H1 (cell line): ENCODE results near the gene TTC33. TPM values are rescaled to one million over a fixed set of nuclear protein-coding genes. Genes with fewer than 3 reads are reported as not detected.
A peak's percentile ranks its signal among the peaks of the same experiment; 100 is the strongest.

Experiments used
- CTCF ChIA-PET: fragments of 300-600 bp; sonication (Branson Sonifier 250); formaldehyde crosslinking; loops from one replicate; lab custom pipeline; 2021; ENCODE audit not compliant: partially characterized antibody; lab: Charles Lee
- POLR2A ChIA-PET: fragments of 300-600 bp; sonication (Branson Sonifier 250); formaldehyde crosslinking; loops from one replicate; lab custom pipeline; 2021; ENCODE audit warnings: inconsistent platforms; ENCODE audit not compliant: partially characterized antibody; lab: Charles Lee
- DNase-seq, 2 experiments: peaks; one replicate each; pipeline versions ENCODE4 v3.0.0 to v3.0.0-alpha.2; 2010 to 2022; ENCODE audit warnings: low spot score in 2 of 2, low read depth in 1 of 2, mixed read lengths in 1 of 2
- FAIRE-seq: peaks from 2 replicates; lab custom pipeline; 2011; peaks lifted over from hg19 to GRCh38; lab: Jason Lieb, UNC
- H2AFZ ChIP-seq: 2 replicates; pipeline ENCODE4 v1.8.1; 2012; ENCODE audit warnings: low read length, inconsistent platforms
- H2AK5ac ChIP-seq: 2 replicates; pipeline ENCODE4 v1.6.1; 2013; ENCODE audit warnings: low read depth, low read length
- H2BK120ac ChIP-seq: replicated peaks from 2 replicates; pipeline ENCODE3; 2013; ENCODE audit warnings: low read depth, low read length, inconsistent platforms
- H2BK12ac ChIP-seq: 2 replicates; pipeline ENCODE4 v1.6.1; 2013; ENCODE audit warnings: low read depth, low read length
- H2BK15ac ChIP-seq: 2 replicates; pipeline ENCODE4 v1.6.1; 2013; ENCODE audit warnings: low read length
- H2BK20ac ChIP-seq: 2 replicates; pipeline ENCODE4 v1.6.1; 2013; ENCODE audit warnings: low read length
- H2BK5ac ChIP-seq: 2 replicates; pipeline ENCODE4 v1.6.1; 2013; ENCODE audit warnings: low read depth, low read length
- H3K14ac ChIP-seq: 2 replicates; pipeline ENCODE4 v1.6.1; 2013; ENCODE audit warnings: inconsistent platforms; ENCODE audit not compliant: insufficient read length
- H3K18ac ChIP-seq: 2 replicates; pipeline ENCODE4 v1.6.1; 2013; ENCODE audit warnings: low read length; ENCODE audit errors: extremely low read depth
- H3K23ac ChIP-seq: 2 replicates; pipeline ENCODE4 v1.6.1; 2013; ENCODE audit warnings: inconsistent platforms; ENCODE audit not compliant: insufficient read length
- H3K23me2 ChIP-seq: 2 replicates; pipeline ENCODE4 v1.6.1; 2013; ENCODE audit warnings: low read depth, low read length
- H3K27ac ChIP-seq: 2 replicates; pipeline ENCODE4 v1.6.1; 2011; ENCODE audit warnings: low read depth, low read length, inconsistent platforms
- H3K27me3 ChIP-seq, 4 experiments: replicated peaks in 1 of 4; 1 replicate in 1 of 4; 2 replicates in 3 of 4; pipeline versions ENCODE4 v1.6.1 to v1.8.1; 2011 to 2013; ENCODE audit warnings: low read length in 3 of 4, mild to moderate bottlenecking in 3 of 4, inconsistent platforms in 2 of 4, mixed read lengths in 2 of 4, moderate library complexity in 1 of 4; ENCODE audit not compliant: control insufficient read depth in 3 of 4, insufficient read depth in 3 of 4; ENCODE audit errors: extremely low read depth in 1 of 4
- H3K36me3 ChIP-seq, 4 experiments: 2 replicates each; pipeline versions ENCODE4 v1.6.1 to v1.8.1; 2011 to 2013; ENCODE audit warnings: mild to moderate bottlenecking in 4 of 4, low read length in 3 of 4, moderate library complexity in 2 of 4, control low read depth in 1 of 4, inconsistent platforms in 1 of 4; ENCODE audit not compliant: insufficient read depth in 4 of 4, control insufficient read depth in 2 of 4
- H3K4ac ChIP-seq: replicated peaks from 2 replicates; pipeline ENCODE3; 2013; ENCODE audit warnings: low read length, low read depth, mixed read lengths, inconsistent platforms; ENCODE audit not compliant: insufficient read length
- H3K4me1 ChIP-seq, 4 experiments: replicated peaks in 1 of 4; 1 replicate in 1 of 4; 2 replicates in 3 of 4; pipeline versions ENCODE4 v1.6.1 to v1.8.1; 2011 to 2013; ENCODE audit warnings: low read length in 3 of 4, inconsistent platforms in 2 of 4, mixed read lengths in 1 of 4; ENCODE audit not compliant: insufficient read depth in 4 of 4, control insufficient read depth in 3 of 4
- H3K4me2 ChIP-seq, 2 experiments: 2 replicates each; pipeline versions ENCODE4 v1.6.1 to v1.8.1; 2011 to 2013; ENCODE audit warnings: low read depth in 2 of 2, low read length in 2 of 2, control low read depth in 1 of 2, inconsistent platforms in 1 of 2, mild to moderate bottlenecking in 1 of 2; ENCODE audit not compliant: insufficient read depth in 1 of 2
- H3K4me3 ChIP-seq, 4 experiments: fragments of 200-600, 300-600 bp in 1 of 4; sonication (generic), shearing (Covaris generic), sonication (Bioruptor Twin) in 1 of 4; 2 replicates each; pipeline versions ENCODE4 v1.5.1 to v1.8.1; 2011 to 2016; ENCODE audit warnings: low read length in 4 of 4, low read depth in 3 of 4, control low read depth in 2 of 4, inconsistent platforms in 2 of 4, mild to moderate bottlenecking in 2 of 4, mixed read lengths in 1 of 4, moderate library complexity in 1 of 4; ENCODE audit not compliant: insufficient read depth in 2 of 4; ENCODE audit errors: extremely low read depth in 1 of 4
- H3K56ac ChIP-seq: replicated peaks from 2 replicates; pipeline ENCODE3; 2013; ENCODE audit warnings: low read depth, mild to moderate bottlenecking, mixed read lengths, low read length, inconsistent platforms; ENCODE audit not compliant: insufficient read length
- H3K79me1 ChIP-seq: 2 replicates; pipeline ENCODE4 v1.6.1; 2013; ENCODE audit warnings: low read depth, low read length, control low read depth
- H3K79me2 ChIP-seq, 2 experiments: 2 replicates each; pipeline versions ENCODE4 v1.6.1 to v1.8.1; 2012 to 2013; ENCODE audit warnings: low read length in 2 of 2, mild to moderate bottlenecking in 2 of 2, inconsistent platforms in 1 of 2; ENCODE audit not compliant: insufficient read depth in 2 of 2, control insufficient read depth in 1 of 2
- H3K9ac ChIP-seq, 4 experiments: replicated peaks in 1 of 4; 1 replicate in 1 of 4; 2 replicates in 3 of 4; pipeline versions ENCODE4 v1.6.1 to v1.8.1; 2011 to 2013; ENCODE audit warnings: low read depth in 3 of 4, low read length in 3 of 4, control low read depth in 2 of 4, mild to moderate bottlenecking in 2 of 4, moderate library complexity in 2 of 4, inconsistent platforms in 1 of 4; ENCODE audit errors: extremely low read depth in 1 of 4
- H3K9me3 ChIP-seq, 2 experiments: 2 replicates each; pipeline versions ENCODE4 v1.6.1 to v1.8.1; 2012 to 2013; ENCODE audit warnings: mild to moderate bottlenecking in 2 of 2, moderate library complexity in 2 of 2, control low read depth in 1 of 2, inconsistent platforms in 1 of 2, low read depth in 1 of 2, low read length in 1 of 2, mixed read lengths in 1 of 2; ENCODE audit not compliant: insufficient read depth in 2 of 2
- H4K20me1 ChIP-seq, 2 experiments: replicated peaks in 1 of 2; 2 replicates each; pipeline versions ENCODE3 to v1.8.1; 2011 to 2013; ENCODE audit warnings: inconsistent platforms in 2 of 2, low read length in 2 of 2, mild to moderate bottlenecking in 1 of 2; ENCODE audit not compliant: insufficient read depth in 2 of 2, control insufficient read depth in 1 of 2
- H4K5ac ChIP-seq: 2 replicates; pipeline ENCODE4 v1.6.1; 2013; ENCODE audit warnings: low read length, low read depth, mixed read lengths, inconsistent platforms; ENCODE audit not compliant: insufficient read length
- H4K8ac ChIP-seq: 2 replicates; pipeline ENCODE4 v1.8.0; 2013; ENCODE audit warnings: mild to moderate bottlenecking, moderate library complexity, low read length, inconsistent platforms; ENCODE audit not compliant: insufficient read depth; ENCODE audit errors: extremely low read depth
- H4K91ac ChIP-seq: replicated peaks from 2 replicates; pipeline ENCODE3; 2013; ENCODE audit warnings: low read length, mixed read lengths, inconsistent platforms; ENCODE audit not compliant: insufficient read length
- BCL11A ChIP-seq, 2 experiments: IDR thresholded peaks; one replicate each; pipeline ENCODE4 v1.6.1; 2011; ENCODE audit warnings: low read depth in 2 of 2, low read length in 2 of 2, mild to moderate bottlenecking in 2 of 2
- CREB1 ChIP-seq: IDR thresholded peaks from 2 replicates; pipeline ENCODE4 v1.6.1; 2012; ENCODE audit warnings: inconsistent platforms
- EGR1 ChIP-seq: IDR thresholded peaks from 2 replicates; pipeline ENCODE4 v1.6.1; 2011; ENCODE audit warnings: low read depth, low read length, borderline replicate concordance
- GTF2F1 ChIP-seq: IDR thresholded peaks from 2 replicates; pipeline ENCODE4 v1.6.1; 2012; ENCODE audit warnings: low read depth, low read length, improper control_type of control experiment, borderline replicate concordance
- HDAC2 ChIP-seq, 2 experiments: fragments of 300-600 bp in 1 of 2; sonication (generic) in 1 of 2; IDR thresholded peaks; 2 replicates each; pipeline ENCODE4 v1.6.1; 2011 to 2012; ENCODE audit warnings: low read depth in 2 of 2, low read length in 2 of 2, mild to moderate bottlenecking in 2 of 2, moderate library complexity in 2 of 2, borderline replicate concordance in 1 of 2, inconsistent platforms in 1 of 2
- HDAC6 ChIP-seq: IDR thresholded peaks from one replicate; pipeline ENCODE4 v1.7.1; 2012; ENCODE audit warnings: low read depth, mild to moderate bottlenecking, inconsistent platforms, low read length, moderate library complexity
- POLR2AphosphoS5 ChIP-seq: IDR thresholded peaks from 2 replicates; pipeline ENCODE4 v1.6.1; 2011; ENCODE audit warnings: low read depth, low read length
- RBBP5 ChIP-seq: IDR thresholded peaks from 2 replicates; pipeline ENCODE4 v1.7.1; 2012; ENCODE audit warnings: low read depth, mild to moderate bottlenecking, inconsistent platforms, low read length, moderate library complexity, borderline replicate concordance
- RFX5 ChIP-seq: IDR thresholded peaks from 2 replicates; pipeline ENCODE4 v1.6.1; 2011; ENCODE audit warnings: low read depth, low read length, improper control_type of control experiment, borderline replicate concordance
- SIRT6 ChIP-seq: IDR thresholded peaks from one replicate; pipeline ENCODE4 v1.7.1; 2012; ENCODE audit warnings: low read length, inconsistent platforms
- SP1 ChIP-seq: IDR thresholded peaks from 2 replicates; pipeline ENCODE4 v1.6.1; 2011; ENCODE audit warnings: low read depth, low read length
- USF2 ChIP-seq: IDR thresholded peaks from 2 replicates; pipeline ENCODE4 v1.6.1; 2011; ENCODE audit warnings: low read length, improper control_type of control experiment
- WGBS, 2 experiments: shearing (Covaris generic) in 1 of 2; methylation state at CpG; one replicate each; pipeline versions ENCODE4 v1.1.6 to v1.1.7; 2013 to 2015; ENCODE audit warnings: low lambda C conversion rate in 2 of 2, mixed read lengths in 2 of 2, inconsistent platforms in 1 of 2, low coverage in 1 of 2, missing lambda C conversion rate in 1 of 2; ENCODE audit not compliant: insufficient replicate concordance in 2 of 2, insufficient coverage in 1 of 2, insufficient read length in 1 of 2; ENCODE audit errors: extremely low coverage in 1 of 2, missing lambda C conversion rate in 1 of 2; 5-methylcytosine and 5-hydroxymethylcytosine counted together
- polyA plus RNA-seq, 7 experiments: library from polyadenylated mRNA; depleted of rRNA in 3 of 7; stranded (reverse) in 5 of 7; unstranded in 2 of 7; fragments of >200 nt in 5 of 7; fragments of 200-250 nt in 2 of 7; gene quantifications; 1 replicate in 5 of 7; 2 replicates in 1 of 7; 4 replicates in 1 of 7; pipeline versions ENCODE4 v1.2.1 to v1.2.3, GENCODE V29; 2011 to 2013; ENCODE audit warnings: missing spikeins in 2 of 7, mixed read lengths in 2 of 7
- total RNA-seq: library from RNA; stranded (reverse); fragmentation: NEBNext Ultra II Directional; extraction: Animal tissue kit (Norgen Biotek cat#: 25700); gene quantifications from 2 replicates; pipeline ENCODE4 v1.2.1, GENCODE V29; 2021

TTC33 gene
- total and polyA plus RNA-seq, 2 of the 8 experiments (the other 6 are each of a cell fraction or from before 2014, with no cell fraction given): 1.2 to 12.6 TPM

GRCh38 chr5:40494631-40495236 lies 261.0 kb downstream of the TTC33 start:
- Histone ChIP-seq H2BK120ac (no peak overlapping the region), H4K91ac (no peak overlapping the region), H3K27ac (no peak overlapping the region), H3K36me3 (no peaks in the 10 kb centered on the region), H3K79me2 (no peaks in the 10 kb centered on the region), H2BK15ac (no peak overlapping the region), H4K20me1 (no peaks in the 10 kb centered on the region), H2AK5ac (peak overlapping the region; percentile 8; the same call in 1 of the 2 replicates), H4K5ac (no peak overlapping the region), H3K9me3 (no peaks in the 10 kb centered on the region), H3K23ac (no peak overlapping the region), H2AFZ (no peak overlapping the region), H3K56ac (no peak overlapping the region), H3K4me2 (no peak overlapping the region), H3K79me1 (no peaks in the 10 kb centered on the region), H3K27me3 (no peaks in the 10 kb centered on the region), H3K14ac (no peak overlapping the region), H3K4me3 (no peak overlapping the region), H3K4ac (no peak overlapping the region), H2BK20ac (no peak overlapping the region), H2BK5ac (no peak overlapping the region), H3K18ac (no peak overlapping the region), H4K8ac (no peak overlapping the region), H2BK12ac (no peak overlapping the region), H3K9ac (no peak overlapping the region), H3K23me2 (no peaks in the 10 kb centered on the region), H3K4me1 (peaks cover 2 to 3% (median 2%) of the 10 kb centered on the region in 4 experiments; a peak in 4 of 7 replicates)
- ChIA-PET POLR2A (no interaction called here), CTCF (no interaction called here)
- FAIRE-seq (no peak), DNase-seq (no peak)
- 87% methylated on average over 4 of the region's 4 CpGs; no CpG with 5 or more reads in 1 of the 2 experiments for WGBS, 2 experiments
- TF ChIP-seq USF2 (no peak), BCL11A (IDR thresholded peaks at IDR 0.05; ENCODE audit: low read depth in 2 of 2, low read length in 2 of 2) (no peak), SP1 (no peak), SIRT6 (no peak), EGR1 (no peak), HDAC2 (IDR thresholded peaks at IDR 0.05; ENCODE audit: borderline replicate concordance in 1 of 2, low read depth in 2 of 2, low read length in 2 of 2) (no peak), GTF2F1 (no peak), CREB1 (no peak), RBBP5 (no peak), RFX5 (no peak), POLR2AphosphoS5 (no peak), HDAC6 (no peak)
